ENCODE data around the gene OR5H6. TPM values are rescaled to one million over a fixed set of nuclear protein-coding genes. Genes with fewer than 3 reads are reported as not detected.

Gene OR5H6
- total RNA-seq, 2 experiments from 2014 or later, result not detected

DNA sequence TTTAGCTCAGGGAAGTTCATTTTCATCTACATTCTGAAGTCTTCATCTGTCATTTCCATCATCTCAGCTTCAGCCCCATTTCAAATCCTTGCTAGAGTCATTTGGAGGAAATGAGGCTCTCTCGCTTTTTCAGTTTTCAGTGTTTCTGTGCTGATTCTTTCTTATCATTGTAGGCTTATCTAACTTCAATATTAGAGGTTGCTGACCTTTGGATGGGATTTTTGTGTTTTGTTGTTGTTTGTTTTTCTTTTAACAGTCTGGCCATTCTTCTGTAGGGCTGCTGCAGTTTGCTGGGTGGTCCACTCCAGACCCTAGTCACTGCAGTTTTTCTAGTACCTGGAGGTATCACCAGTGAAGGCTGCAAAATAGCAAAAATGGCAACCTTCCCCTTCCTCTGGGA, 26.9 kb downstream of the OR5H6 start:
- ChIA-PET CTCF (ENCODE audit: unreplicated experiment) (no interaction called here), POLR2A (no interaction called here)
- H3K9me3 ChIP-seq (ENCODE audit: low read length), result no peaks in the 10 kb centered on the region
- H3K4me3 ChIP-seq (ENCODE audit: low read depth, low read length, poor library complexity, severe bottlenecking), result no peak overlapping the region
- H3K9me2 ChIP-seq (ENCODE audit: insufficient read depth, low read length), result no peaks in the 10 kb centered on the region; the same call in 1 of the 2 replicates
- H3K4me2 ChIP-seq (ENCODE audit: low read length), result no peak overlapping the region
- no peak overlapping the region for H3K27ac ChIP-seq (ENCODE audit: low read depth, low read length, poor library complexity, severe bottlenecking)
- TF ChIP-seq, protein P1, sequence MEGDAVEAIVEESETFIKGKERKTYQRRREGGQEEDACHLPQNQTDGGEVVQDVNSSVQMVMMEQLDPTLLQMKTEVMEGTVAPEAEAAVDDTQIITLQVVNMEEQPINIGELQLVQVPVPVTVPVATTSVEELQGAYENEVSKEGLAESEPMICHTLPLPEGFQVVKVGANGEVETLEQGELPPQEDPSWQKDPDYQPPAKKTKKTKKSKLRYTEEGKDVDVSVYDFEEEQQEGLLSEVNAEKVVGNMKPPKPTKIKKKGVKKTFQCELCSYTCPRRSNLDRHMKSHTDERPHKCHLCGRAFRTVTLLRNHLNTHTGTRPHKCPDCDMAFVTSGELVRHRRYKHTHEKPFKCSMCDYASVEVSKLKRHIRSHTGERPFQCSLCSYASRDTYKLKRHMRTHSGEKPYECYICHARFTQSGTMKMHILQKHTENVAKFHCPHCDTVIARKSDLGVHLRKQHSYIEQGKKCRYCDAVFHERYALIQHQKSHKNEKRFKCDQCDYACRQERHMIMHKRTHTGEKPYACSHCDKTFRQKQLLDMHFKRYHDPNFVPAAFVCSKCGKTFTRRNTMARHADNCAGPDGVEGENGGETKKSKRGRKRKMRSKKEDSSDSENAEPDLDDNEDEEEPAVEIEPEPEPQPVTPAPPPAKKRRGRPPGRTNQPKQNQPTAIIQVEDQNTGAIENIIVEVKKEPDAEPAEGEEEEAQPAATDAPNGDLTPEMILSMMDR (conservative IDR thresholded peaks at IDR 0.05; ENCODE audit: low read length), result no peak
- no peak for TF ChIP-seq EZH2phosphoT487 (IDR thresholded peaks at IDR 0.05; ENCODE audit: borderline replicate concordance, low read depth, low read length)
- DNase-seq (ENCODE audit: low spot score), result no peak
- BruUV-seq (replicated peaks), result no TSS peak
- H3K79me2 ChIP-seq (ENCODE audit: insufficient read depth, low read depth, low read length), result no peaks in the 10 kb centered on the region
- no peaks in the 10 kb centered on the region for H3K4me1 ChIP-seq (ENCODE audit: insufficient read depth, low read length, poor library complexity, severe bottlenecking)
- no peaks in the 10 kb centered on the region for H3K36me3 ChIP-seq (ENCODE audit: insufficient read depth, low read length)
- no peaks in the 10 kb centered on the region for H4K20me1 ChIP-seq (ENCODE audit: insufficient read depth, low read length)
- no peak overlapping the region for H2AFZ ChIP-seq (ENCODE audit: low read length)
- intact Hi-C loops (cut with micrococcal nuclease; ENCODE audit: unreplicated experiment), result no loop called here

DNA sequence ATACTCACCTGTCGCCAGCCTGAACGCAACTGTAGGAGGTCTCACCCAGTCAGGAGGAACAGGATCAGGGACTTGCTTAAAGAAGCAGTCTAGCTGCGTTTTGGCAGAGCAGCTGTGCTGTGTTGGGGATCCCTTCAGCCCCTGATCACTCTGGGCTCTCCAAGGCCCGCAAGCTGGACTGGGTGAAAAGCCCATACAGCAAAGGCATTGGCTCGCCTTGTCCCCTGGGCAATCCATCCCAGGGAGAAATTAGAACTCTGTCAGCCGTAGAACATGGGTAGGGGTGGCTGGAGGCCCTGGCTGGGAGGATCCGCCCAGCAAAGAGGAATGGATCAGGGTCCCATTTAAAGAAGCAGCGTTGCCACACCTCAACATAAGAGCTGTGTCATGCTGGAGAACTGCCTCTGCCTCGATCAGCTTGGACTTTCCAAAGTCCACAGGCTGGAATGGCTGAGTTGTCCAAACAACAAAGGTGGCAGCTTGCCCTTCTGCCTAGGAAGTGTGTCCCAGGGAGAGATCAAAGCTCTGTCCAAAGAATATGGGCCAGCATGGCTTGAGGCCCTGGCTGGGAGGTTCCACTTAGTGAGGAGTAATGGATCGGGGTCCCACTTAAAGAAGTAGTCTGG, 27.4 kb downstream of the OR5H6 start:
- intact Hi-C loops (cut with micrococcal nuclease; ENCODE audit: unreplicated experiment), result no loop called here
- no peak overlapping the region for H3K4me2 ChIP-seq (ENCODE audit: low read length)
- ChIA-PET CTCF (ENCODE audit: unreplicated experiment) (no interaction called here), POLR2A (no interaction called here)
- no peaks in the 10 kb centered on the region for H4K20me1 ChIP-seq (ENCODE audit: insufficient read depth, low read length)
- no peaks in the 10 kb centered on the region for H3K9me3 ChIP-seq (ENCODE audit: low read length)
- no peaks in the 10 kb centered on the region; the same call in 1 of the 2 replicates for H3K9me2 ChIP-seq (ENCODE audit: insufficient read depth, low read length)
- TF ChIP-seq, protein P1 (conservative IDR thresholded peaks at IDR 0.05; ENCODE audit: low read length), result no peak
- no peak for TF ChIP-seq EZH2phosphoT487 (IDR thresholded peaks at IDR 0.05; ENCODE audit: borderline replicate concordance, low read depth, low read length)
- no peak overlapping the region for H2AFZ ChIP-seq (ENCODE audit: low read length)
- H3K36me3 ChIP-seq (ENCODE audit: insufficient read depth, low read length), result no peaks in the 10 kb centered on the region
- H3K4me1 ChIP-seq (ENCODE audit: insufficient read depth, low read length, poor library complexity, severe bottlenecking), result no peaks in the 10 kb centered on the region
- no peak for DNase-seq (ENCODE audit: low spot score)
- no TSS peak for BruUV-seq (replicated peaks)
- no peaks in the 10 kb centered on the region for H3K79me2 ChIP-seq (ENCODE audit: insufficient read depth, low read depth, low read length)
- H3K4me3 ChIP-seq (ENCODE audit: low read depth, low read length, poor library complexity, severe bottlenecking), result no peak overlapping the region
- no peak overlapping the region for H3K27ac ChIP-seq (ENCODE audit: low read depth, low read length, poor library complexity, severe bottlenecking)

Other genes starting within 250 kb of the OR5H6 start
- not detected in 2 replicates for gene GABRR3, start 228.9 kb upstream of the OR5H6 start, total RNA-seq (2014; rRNA removed; shearing (Covaris generic))
- not detected in 2 replicates for gene GABRR3, start 228.9 kb upstream of the OR5H6 start, total RNA-seq (2022)
- gene OR5AC2, start 177.1 kb upstream of the OR5H6 start, total RNA-seq (2014; rRNA removed; shearing (Covaris generic)), result not detected in 2 replicates
- not detected in 2 replicates for gene OR5AC2, start 177.1 kb upstream of the OR5H6 start, total RNA-seq (2022)
- not detected in 2 replicates for gene OR5H1, start 133.5 kb upstream of the OR5H6 start, total RNA-seq (2014; rRNA removed; shearing (Covaris generic))
- gene OR5H1, start 133.5 kb upstream of the OR5H6 start, total RNA-seq (2022), result not detected in 2 replicates
- gene OR5H14, start 116.8 kb upstream of the OR5H6 start, total RNA-seq (2014; rRNA removed; shearing (Covaris generic)), result not detected in 2 replicates
- gene OR5H14, start 116.8 kb upstream of the OR5H6 start, total RNA-seq (2022), result not detected in 2 replicates
- not detected in 2 replicates for gene OR5H15, start 97.5 kb upstream of the OR5H6 start, total RNA-seq (2014; rRNA removed; shearing (Covaris generic))
- gene OR5H15, start 97.5 kb upstream of the OR5H6 start, total RNA-seq (2022), result not detected in 2 replicates
- gene OR5H2, start 18.3 kb downstream of the OR5H6 start, total RNA-seq (2014; rRNA removed; shearing (Covaris generic)), result not detected in 2 replicates
- not detected in 2 replicates for gene OR5H2, start 18.3 kb downstream of the OR5H6 start, total RNA-seq (2022)
- gene OR5K4, start 89.6 kb downstream of the OR5H6 start, total RNA-seq (2014; rRNA removed; shearing (Covaris generic)), result not detected in 2 replicates
- not detected in 2 replicates for gene OR5K4, start 89.6 kb downstream of the OR5H6 start, total RNA-seq (2022)
- gene OR5K3, start 126.4 kb downstream of the OR5H6 start, total RNA-seq (2014; rRNA removed; shearing (Covaris generic)), result not detected in 2 replicates
- not detected in 2 replicates for gene OR5K3, start 126.4 kb downstream of the OR5H6 start, total RNA-seq (2022)
- not detected in 2 replicates for gene OR5K1, start 199.0 kb downstream of the OR5H6 start, total RNA-seq (2014; rRNA removed; shearing (Covaris generic))
- gene OR5K1, start 199.0 kb downstream of the OR5H6 start, total RNA-seq (2022), result not detected in 2 replicates
- not detected in 2 replicates for gene OR5K2, start 233.4 kb downstream of the OR5H6 start, total RNA-seq (2014; rRNA removed; shearing (Covaris generic))
- not detected in 2 replicates for gene OR5K2, start 233.4 kb downstream of the OR5H6 start, total RNA-seq (2022)